ENCODE measurements around the gene NREP.

- no peak for TF ChIP-seq CTCF (IDR thresholded peaks at IDR 0.05; ENCODE audit: low read depth, low read length)
- no peak for TF ChIP-seq EZH2phosphoT487 (IDR thresholded peaks at IDR 0.05; ENCODE audit: low read depth)
Observed at GRCh38 chr5:111734013-111734412, 23.0 kb downstream of the NREP start.
